Subcutaneous adipose tissue (tissue), 4 donors: ENCODE measurements around the gene DISP2. TPM values are rescaled to one million over a fixed set of nuclear protein-coding genes. Genes with fewer than 3 reads are reported as not detected.

Experiments
- total RNA-seq, 4 donors: library from RNA; depleted of rRNA; stranded (reverse); fragments of >200 nt; gene quantifications; one replicate each; pipeline ENCODE4 v1.1.0, GENCODE V29; 2016
- TF ChIP-seq, protein P1 (sequence below): fragments of 450-650 bp; IDR thresholded peaks from one replicate; pipeline ENCODE4 v1.5.1; 2016; ENCODE audit warnings: low read depth, mild to moderate bottlenecking, control low read depth, antibody characterized with exemption, moderate library complexity

DISP2 gene
- total RNA-seq, 4 donors from 2014 or later: under 0.01 to 0.19 (median under 0.01) TPM; not detected in 1

DNA sequence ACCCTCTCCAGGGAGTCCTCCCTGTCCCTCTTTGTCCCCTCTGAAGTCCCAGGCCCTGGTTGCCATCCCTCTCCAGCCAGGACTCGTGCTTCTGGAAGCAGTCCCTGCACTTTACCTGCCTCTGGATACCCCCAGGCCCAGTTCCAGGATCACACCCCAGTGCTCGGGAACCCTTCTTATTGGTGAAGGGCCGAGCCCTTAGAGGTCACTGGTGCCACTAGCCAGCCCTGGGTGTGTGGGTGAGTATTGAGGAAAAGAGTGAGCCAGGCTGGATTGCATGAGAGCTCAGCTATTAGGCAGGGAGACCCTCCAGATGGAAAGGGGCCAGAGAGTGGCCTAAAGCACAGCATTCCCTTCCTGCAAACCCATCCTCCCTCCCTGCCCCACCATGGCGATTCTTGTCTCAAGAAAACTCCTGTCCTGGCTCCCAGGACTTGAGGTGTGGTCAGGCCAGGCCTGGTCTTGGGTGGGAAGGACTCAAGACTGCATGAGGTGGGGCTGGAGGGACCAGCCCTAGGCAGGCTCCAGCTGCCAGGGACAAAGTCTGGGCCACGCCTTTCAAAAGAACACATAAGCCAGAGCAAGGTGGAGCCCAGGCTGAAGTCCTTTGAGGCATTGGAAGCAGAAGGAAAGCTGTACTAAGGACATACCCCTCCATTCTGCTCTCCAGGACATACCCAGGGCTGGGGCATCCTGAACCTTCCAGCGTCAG, 12.0 kb upstream of the DISP2 start:
- TF ChIP-seq, protein P1, sequence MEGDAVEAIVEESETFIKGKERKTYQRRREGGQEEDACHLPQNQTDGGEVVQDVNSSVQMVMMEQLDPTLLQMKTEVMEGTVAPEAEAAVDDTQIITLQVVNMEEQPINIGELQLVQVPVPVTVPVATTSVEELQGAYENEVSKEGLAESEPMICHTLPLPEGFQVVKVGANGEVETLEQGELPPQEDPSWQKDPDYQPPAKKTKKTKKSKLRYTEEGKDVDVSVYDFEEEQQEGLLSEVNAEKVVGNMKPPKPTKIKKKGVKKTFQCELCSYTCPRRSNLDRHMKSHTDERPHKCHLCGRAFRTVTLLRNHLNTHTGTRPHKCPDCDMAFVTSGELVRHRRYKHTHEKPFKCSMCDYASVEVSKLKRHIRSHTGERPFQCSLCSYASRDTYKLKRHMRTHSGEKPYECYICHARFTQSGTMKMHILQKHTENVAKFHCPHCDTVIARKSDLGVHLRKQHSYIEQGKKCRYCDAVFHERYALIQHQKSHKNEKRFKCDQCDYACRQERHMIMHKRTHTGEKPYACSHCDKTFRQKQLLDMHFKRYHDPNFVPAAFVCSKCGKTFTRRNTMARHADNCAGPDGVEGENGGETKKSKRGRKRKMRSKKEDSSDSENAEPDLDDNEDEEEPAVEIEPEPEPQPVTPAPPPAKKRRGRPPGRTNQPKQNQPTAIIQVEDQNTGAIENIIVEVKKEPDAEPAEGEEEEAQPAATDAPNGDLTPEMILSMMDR: no peak

DNA sequence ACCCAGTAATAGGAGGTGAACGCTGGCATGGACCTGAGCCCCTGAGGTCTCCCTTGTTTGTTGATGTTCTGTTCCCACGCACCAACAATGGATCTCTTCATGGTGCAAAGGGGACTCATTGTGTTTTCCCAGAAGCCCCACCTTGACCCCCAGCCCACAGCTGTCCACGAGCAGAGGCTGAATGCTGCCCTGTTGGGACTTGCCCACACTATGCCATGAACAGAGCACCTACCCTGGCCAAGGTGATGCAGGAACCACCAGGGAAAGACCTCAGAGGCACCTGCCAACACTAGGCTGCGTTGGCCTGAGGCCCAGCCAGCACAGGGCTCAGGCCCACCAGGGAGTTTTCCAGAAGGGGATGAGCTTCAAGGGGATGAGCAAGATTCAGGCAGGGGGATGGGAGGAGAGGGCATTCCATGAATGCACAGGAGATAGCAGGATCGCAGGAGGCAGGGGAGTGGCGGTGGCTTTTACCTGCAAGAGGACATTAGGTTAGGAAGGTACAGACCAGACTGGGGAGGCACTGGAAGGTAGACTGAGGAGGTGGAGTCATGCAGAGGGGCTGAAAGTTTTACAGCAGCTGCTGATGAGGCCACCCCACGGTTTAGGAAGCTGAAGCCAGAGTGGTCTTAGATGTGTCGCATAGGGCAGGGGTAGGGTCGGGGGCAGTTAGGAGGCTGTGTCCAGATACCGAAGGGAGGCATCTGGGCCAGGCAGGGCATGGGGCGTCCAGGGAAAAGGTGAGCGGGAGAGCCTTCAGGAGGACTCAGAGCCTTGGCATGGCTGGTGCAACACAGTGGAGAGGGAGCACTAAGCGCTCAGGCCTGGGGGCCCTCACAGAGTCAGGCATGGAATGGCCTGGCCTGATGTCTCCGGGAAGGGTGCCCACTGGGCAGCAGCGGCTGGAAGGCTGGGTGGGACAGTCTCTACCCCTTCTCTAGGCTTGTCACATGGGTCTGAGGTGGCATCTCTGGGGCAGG, 11.2 kb upstream of the DISP2 start:
- TF ChIP-seq, protein P1: no peak

DNA sequence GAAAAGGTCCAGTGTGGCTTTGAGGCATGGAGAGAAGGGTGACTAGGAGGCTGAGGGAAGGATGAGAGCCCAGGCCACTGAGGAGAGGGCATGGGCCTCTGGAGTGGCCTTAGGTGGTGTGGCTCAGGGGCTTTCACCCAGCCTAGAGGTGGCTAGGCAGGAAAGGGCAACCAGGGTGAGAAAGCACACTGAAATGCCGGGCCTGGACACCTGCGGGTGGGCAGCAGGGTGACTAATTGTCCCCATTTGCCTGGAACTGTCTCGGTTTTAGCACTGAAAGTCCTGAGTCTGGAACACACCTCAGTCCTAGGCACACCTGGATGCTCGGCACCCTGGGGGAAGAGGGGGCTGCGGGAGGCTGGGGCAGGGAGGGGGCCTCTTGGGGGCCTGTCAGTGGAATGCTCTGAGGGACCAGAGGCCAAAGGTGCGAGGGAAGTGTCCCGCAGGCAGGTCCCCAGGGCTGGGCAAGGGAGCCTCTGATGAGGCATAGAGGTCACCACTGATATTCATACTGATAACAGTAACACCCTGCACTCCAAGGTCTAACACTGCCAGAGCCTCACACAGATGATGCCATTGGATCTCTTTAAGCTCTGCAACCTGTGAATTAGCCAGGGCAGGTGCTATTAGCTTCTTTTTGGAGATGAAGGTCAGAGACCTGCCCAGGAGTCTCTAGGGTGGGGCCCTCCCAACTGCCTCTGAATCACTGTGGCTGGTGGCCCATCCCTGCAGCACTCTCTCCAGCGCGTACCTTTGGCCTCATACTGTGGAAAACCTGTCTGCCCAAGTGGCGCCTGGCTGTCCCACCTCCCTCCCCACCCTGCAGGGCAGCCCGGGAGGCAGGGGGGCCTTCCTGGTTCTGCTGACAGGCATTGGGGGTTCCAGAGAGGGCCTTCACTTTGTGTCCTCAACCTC, 10.2 kb upstream of the DISP2 start:
- TF ChIP-seq, protein P1: no peak

DNA sequence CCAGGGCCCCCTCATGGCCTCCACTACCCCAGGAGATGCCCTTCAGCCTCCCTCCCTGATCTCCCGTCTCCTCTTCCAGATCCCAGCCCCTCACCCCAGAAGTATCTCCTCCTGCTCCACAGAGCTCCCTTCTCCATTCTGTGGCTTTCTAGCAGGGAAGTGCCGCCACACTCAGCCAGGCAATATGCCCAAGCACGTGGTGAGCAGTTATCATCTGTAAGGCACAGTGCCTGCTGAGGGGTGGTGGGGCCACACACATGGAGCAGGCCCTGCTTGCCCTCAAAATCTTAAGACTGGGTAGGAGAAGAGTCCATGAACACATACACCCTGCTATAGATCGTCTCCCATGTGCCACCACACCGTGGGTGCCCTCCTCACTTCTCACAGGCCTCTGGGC, 9.5 kb upstream of the DISP2 start:
- TF ChIP-seq, protein P1: no peak

DNA sequence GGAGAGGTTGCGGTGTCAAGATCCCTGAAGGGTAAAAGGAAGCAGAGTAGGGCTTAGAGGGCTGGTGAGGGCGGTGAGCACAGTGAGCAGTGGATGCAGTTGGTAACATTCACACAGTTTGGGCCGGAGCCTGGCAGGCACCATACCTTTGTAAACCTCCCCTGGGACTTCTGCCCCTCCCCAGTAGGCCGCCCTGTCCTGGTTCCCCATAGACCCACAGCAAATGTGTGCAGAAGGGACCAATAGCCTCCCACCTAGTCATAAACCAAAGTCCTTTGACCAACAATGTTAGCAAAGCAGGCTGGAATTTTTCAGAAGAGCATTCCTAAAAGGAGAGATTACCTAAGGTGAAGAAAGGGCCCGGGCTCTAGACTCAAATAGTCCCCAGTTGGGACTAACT, 8.9 kb upstream of the DISP2 start:
- TF ChIP-seq, protein P1: no peak

DNA sequence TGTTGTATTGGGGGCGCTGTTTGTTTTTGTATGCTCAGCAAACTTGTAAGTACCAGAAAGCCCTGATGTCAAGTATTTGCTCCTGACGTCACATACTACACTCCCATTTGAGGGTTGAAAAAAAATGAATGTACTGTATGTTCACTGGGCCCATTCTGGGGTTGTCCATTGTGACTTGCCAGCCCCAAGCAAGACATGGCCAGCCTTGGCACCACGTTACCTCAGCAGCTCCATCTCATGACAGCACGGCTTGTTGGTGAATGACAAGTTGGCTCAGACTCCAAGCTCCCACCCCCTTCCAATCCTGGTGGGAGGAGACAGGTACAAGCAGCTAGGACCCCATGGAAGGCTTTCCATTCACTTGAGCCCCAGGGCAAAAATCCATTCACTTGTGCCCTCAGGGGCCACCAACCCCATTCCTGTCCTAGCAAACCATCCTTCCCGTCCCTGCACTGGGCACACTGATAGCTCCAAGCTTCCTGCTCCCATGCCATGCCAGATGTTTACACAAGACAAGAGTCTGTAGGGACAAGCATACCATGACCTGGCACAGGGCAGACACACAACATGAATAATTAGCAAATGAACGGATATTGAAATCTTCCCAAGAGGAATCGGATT, 5.6 kb upstream of the DISP2 start:
- TF ChIP-seq, protein P1: no peak
